ENCODE results near the gene NCAM1. TPM values are rescaled to one million over a fixed set of nuclear protein-coding genes. Genes with fewer than 3 reads are reported as not detected.

Gene NCAM1
- total RNA-seq, 1 experiment from 2014 or later, result 12.0 TPM

DNA sequence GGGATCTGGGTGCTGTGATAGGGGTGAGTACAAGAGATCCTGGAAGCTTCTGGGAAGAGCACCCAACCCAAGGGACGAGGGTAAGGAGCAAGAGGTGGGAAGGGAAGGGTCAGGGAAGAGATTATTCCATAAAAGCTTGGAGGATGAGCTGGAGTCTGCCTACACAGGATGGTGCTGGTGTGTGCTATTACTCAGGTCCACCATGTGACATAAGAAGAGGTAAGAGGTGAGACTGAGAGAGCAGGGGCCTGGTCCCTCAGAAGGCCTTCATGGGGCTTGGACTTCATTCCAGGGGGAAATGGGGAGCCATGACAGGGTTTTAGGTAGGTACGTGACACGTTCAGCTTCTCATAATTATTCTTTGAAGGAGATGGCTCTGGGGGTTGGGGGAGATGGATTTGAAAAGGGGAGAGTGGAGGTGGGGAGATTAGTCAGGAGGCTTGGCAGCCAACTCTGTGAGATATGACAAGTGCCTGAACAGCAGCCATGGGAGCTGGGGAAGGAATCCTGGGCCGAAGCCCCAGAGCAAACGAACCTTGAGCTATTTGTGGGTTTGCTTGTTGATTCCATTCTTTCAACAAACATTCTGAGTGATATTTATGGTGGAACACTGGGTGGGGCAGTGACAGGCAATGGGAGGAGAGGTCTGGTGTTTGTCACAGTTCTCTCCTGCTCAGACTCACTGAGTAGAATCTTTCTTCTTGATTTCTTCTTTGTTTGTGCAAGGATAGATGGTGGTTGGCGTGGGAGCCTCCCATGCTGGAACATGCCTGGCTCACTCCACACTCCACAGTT is 11.2 kb upstream of the NCAM1 start:
- Histone ChIP-seq H3K9me3 (ENCODE audit: low read depth, low read length, poor library complexity, severe bottlenecking) (peaks cover 4% of the 10 kb centered on the region), H3K36me3 (ENCODE audit: insufficient read depth, low read length, poor library complexity, severe bottlenecking) (no peaks in the 10 kb centered on the region), H3K27ac (ENCODE audit: low read depth, low read length, poor library complexity, severe bottlenecking) (no peak overlapping the region), H3K4me1 (ENCODE audit: insufficient read depth, low read length, poor library complexity, severe bottlenecking) (no peaks in the 10 kb centered on the region), H3K4me3 (ENCODE audit: low read depth, low read length, poor library complexity, severe bottlenecking) (no peak overlapping the region), H3K27me3 (replicated peaks; ENCODE audit: insufficient read depth, low read depth, low read length, poor library complexity) (no peaks in the 10 kb centered on the region)
- DNase-seq (ENCODE audit: low spot score), result no peak
- ChIA-PET CTCF (interaction anchor here (0.5 kb wide), 1 partner anchor 11 kb away, joined by 4 read pairs; the partner anchor contains the start of gene NCAM1), POLR2A (ENCODE audit: low non-redundant PET) (no interaction called here)
- no peak for TF ChIP-seq EZH2 (IDR thresholded peaks at IDR 0.05; ENCODE audit: borderline replicate concordance, low read depth, low read length, poor library complexity, severe bottlenecking)
- TF ChIP-seq, protein P1, sequence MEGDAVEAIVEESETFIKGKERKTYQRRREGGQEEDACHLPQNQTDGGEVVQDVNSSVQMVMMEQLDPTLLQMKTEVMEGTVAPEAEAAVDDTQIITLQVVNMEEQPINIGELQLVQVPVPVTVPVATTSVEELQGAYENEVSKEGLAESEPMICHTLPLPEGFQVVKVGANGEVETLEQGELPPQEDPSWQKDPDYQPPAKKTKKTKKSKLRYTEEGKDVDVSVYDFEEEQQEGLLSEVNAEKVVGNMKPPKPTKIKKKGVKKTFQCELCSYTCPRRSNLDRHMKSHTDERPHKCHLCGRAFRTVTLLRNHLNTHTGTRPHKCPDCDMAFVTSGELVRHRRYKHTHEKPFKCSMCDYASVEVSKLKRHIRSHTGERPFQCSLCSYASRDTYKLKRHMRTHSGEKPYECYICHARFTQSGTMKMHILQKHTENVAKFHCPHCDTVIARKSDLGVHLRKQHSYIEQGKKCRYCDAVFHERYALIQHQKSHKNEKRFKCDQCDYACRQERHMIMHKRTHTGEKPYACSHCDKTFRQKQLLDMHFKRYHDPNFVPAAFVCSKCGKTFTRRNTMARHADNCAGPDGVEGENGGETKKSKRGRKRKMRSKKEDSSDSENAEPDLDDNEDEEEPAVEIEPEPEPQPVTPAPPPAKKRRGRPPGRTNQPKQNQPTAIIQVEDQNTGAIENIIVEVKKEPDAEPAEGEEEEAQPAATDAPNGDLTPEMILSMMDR (conservative IDR thresholded peaks at IDR 0.05; ENCODE audit: low read depth, low read length), result no peak
- no TSS peak for BruUV-seq (replicated peaks)
- intact Hi-C loops (cut with micrococcal nuclease; ENCODE audit: unreplicated experiment), result no loop called here

DNA sequence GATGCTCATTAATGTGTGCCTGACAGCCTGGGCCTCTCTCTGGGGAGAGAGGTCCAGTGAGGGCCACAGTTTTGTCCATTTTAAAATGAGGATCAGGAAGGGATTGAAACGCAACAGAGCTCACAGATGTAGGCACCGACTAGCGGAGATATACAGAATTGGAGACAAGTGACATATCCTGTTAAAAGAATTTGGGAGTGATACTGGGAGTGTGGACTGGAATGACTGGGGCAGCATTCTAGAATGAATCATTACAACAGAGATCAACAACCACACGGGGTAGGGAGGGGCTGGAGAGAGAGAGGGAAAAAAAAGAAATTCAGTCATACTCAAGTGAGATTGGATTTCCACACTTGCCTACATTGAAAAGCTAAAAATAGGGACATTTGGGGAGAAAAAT is 2.5 kb upstream of the NCAM1 start:
- intact Hi-C loops (cut with micrococcal nuclease; ENCODE audit: unreplicated experiment), result no loop called here
- H3K36me3 ChIP-seq (ENCODE audit: insufficient read depth, low read length, poor library complexity, severe bottlenecking), result no peaks in the 10 kb centered on the region
- no peak for DNase-seq (ENCODE audit: low spot score)
- no peak overlapping the region for H3K4me3 ChIP-seq (ENCODE audit: low read depth, low read length, poor library complexity, severe bottlenecking)
- TF ChIP-seq, protein P1 (conservative IDR thresholded peaks at IDR 0.05; ENCODE audit: low read depth, low read length), result no peak
- TF ChIP-seq EZH2 (IDR thresholded peaks at IDR 0.05; ENCODE audit: borderline replicate concordance, low read depth, low read length, poor library complexity, severe bottlenecking), result no peak
- H3K27ac ChIP-seq (ENCODE audit: low read depth, low read length, poor library complexity, severe bottlenecking), result no peak overlapping the region
- H3K4me1 ChIP-seq (ENCODE audit: insufficient read depth, low read length, poor library complexity, severe bottlenecking), result peaks cover 3% of the 10 kb centered on the region
- ChIA-PET CTCF (no interaction called here), POLR2A (ENCODE audit: low non-redundant PET) (no interaction called here)
- peaks cover 24% of the 10 kb centered on the region for H3K27me3 ChIP-seq (replicated peaks; ENCODE audit: insufficient read depth, low read depth, low read length, poor library complexity)
- no TSS peak for BruUV-seq (replicated peaks)
- peaks cover 4% of the 10 kb centered on the region for H3K9me3 ChIP-seq (ENCODE audit: low read depth, low read length, poor library complexity, severe bottlenecking)

DNA sequence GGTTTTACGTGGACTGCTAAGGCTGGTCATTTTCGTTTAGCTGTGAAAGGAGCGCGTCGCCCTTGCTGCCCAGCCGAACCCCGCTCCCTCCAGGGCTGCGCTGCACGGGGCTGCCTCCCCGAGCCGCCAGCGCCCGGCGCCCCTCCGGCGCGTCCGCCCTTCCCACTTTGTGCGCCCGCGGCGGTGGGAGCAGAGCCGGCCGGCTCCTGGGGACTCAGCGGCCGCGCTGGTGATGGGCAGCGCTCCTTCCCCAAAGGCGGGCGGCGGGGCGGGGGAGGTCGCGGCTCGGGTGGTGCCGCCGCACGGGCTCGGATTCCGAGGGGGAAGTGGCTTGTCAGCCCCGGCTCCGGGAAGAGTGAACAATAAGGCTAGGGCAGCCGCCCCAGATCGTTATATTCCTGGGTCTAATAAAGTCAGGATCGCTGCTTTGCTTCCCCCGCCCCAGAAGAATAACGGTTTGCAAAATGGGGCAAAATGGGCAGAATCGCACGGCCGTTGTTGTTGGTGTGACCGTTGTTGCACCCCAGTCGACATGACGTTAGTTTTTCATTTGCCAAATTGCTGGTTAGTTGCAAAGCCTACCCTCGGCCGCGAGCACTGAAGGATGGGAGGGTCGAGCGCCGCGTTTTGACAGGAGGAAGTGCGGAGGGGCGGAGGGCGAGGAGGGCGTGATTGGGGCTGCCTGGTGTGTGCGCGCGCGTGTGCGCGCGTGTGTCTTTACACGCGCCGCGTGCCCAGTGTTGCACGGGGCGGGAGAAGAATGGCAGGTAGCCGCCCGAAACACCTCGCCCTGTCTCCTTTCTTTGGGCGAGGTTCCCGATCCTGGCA is 745 bp downstream of the NCAM1 start:
- no TSS peak for BruUV-seq (replicated peaks)
- DNase-seq (ENCODE audit: low spot score), result peak; percentile 52
- Histone ChIP-seq H3K27me3 (replicated peaks; ENCODE audit: insufficient read depth, low read depth, low read length, poor library complexity) (peaks cover 35% of the 10 kb centered on the region), H3K27ac (ENCODE audit: low read depth, low read length, poor library complexity, severe bottlenecking) (no peak overlapping the region), H3K9me3 (ENCODE audit: low read depth, low read length, poor library complexity, severe bottlenecking) (no peaks in the 10 kb centered on the region), H3K4me3 (ENCODE audit: low read depth, low read length, poor library complexity, severe bottlenecking) (peak overlapping the region; percentile 61), H3K36me3 (ENCODE audit: insufficient read depth, low read length, poor library complexity, severe bottlenecking) (no peaks in the 10 kb centered on the region), H3K4me1 (ENCODE audit: insufficient read depth, low read length, poor library complexity, severe bottlenecking) (peaks cover 3% of the 10 kb centered on the region)
- CTCF ChIA-PET, result interaction anchor here (0.7 kb wide), 1 partner anchor 12 kb away, joined by 4 read pairs; no protein-coding TSS in a partner anchor
- intact Hi-C loops (cut with micrococcal nuclease; ENCODE audit: unreplicated experiment), result loop anchor here (2.0 to 5.0 kb wide), 5 partner anchors 150 to 670 kb away; no protein-coding TSS in a partner anchor
- TF ChIP-seq, protein P1 (conservative IDR thresholded peaks at IDR 0.05; ENCODE audit: low read depth, low read length), result no peak
- TF ChIP-seq EZH2 (IDR thresholded peaks at IDR 0.05; ENCODE audit: borderline replicate concordance, low read depth, low read length, poor library complexity, severe bottlenecking), result peak; percentile 59
- POLR2A ChIA-PET (ENCODE audit: low non-redundant PET), result no interaction called here
